Measurements from ENCODE around the gene DIO1.

The DIO1 gene

DNA sequence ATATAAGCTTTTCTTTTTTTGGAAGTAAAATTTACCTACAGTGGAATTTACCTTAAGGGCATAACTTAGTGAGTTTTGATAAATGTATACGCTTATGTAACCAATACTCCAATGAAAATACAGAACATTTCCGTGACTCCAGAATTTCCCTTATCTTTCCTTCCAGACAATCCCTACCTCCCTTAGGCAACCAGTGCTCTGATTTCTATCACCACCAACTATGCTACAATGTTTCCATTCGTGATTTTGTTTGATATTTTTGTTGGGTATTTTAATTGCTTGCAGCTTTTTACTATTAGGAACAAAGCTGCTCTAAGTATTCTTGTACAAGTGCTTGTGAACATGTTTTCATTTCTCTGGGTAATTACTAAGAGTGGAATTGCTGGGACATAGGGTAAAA is 36.9 kb downstream of the DIO1 start:
- H3K9me3 ChIP-seq (ENCODE audit: insufficient read depth, low read length): peaks cover 34% of the 10 kb centered on the region
- no peak for DNase-seq (ENCODE audit: low read depth, low spot score)
- H3K27me3 ChIP-seq (ENCODE audit: insufficient read depth, insufficient read length): no peaks in the 10 kb centered on the region
- TF ChIP-seq YY1 (IDR thresholded peaks at IDR 0.05; ENCODE audit: insufficient read depth, insufficient read length): no peak
- TF ChIP-seq SUZ12 (IDR thresholded peaks at IDR 0.05; ENCODE audit: extremely low read depth, insufficient read depth, insufficient read length): no peak
- TF ChIP-seq ZNF274 (IDR thresholded peaks at IDR 0.05; ENCODE audit: low read depth, low read length): no peak
- H3K9ac ChIP-seq (ENCODE audit: insufficient read length, low read depth): no peak overlapping the region
- no peaks in the 10 kb centered on the region for H3K4me1 ChIP-seq (ENCODE audit: insufficient read depth, insufficient read length)
- no peak overlapping the region for H3K4me3 ChIP-seq (ENCODE audit: insufficient read length, low read depth)
- H3K36me3 ChIP-seq (ENCODE audit: insufficient read depth, insufficient read length, low read length): peaks cover 38% of the 10 kb centered on the region

DNA sequence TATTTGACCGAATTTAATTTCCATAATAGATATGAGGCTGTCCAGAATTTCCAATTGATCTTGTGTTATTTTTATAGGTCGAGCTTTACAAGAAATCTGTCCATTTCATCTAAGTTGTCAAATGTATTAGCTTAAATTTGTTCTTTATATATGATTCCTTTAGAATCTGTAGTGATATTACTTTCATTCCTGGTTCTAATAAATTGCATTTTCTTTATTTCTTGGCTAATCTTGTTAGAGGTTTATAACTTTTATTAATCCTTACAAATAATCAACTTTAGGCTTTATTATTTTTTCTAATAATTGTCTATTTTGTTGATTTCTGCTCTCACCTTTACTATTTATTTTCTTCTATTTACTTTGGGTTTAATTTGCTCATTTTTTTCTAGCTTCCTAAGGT is 37.5 kb downstream of the DIO1 start:
- no peak overlapping the region for H3K9ac ChIP-seq (ENCODE audit: insufficient read length, low read depth)
- peaks cover 34% of the 10 kb centered on the region for H3K9me3 ChIP-seq (ENCODE audit: insufficient read depth, low read length)
- TF ChIP-seq YY1 (IDR thresholded peaks at IDR 0.05; ENCODE audit: insufficient read depth, insufficient read length) (no peak), SUZ12 (IDR thresholded peaks at IDR 0.05; ENCODE audit: extremely low read depth, insufficient read depth, insufficient read length) (no peak), ZNF274 (IDR thresholded peaks at IDR 0.05; ENCODE audit: low read depth, low read length) (no peak)
- H3K4me3 ChIP-seq (ENCODE audit: insufficient read length, low read depth): no peak overlapping the region
- no peaks in the 10 kb centered on the region for H3K27me3 ChIP-seq (ENCODE audit: insufficient read depth, insufficient read length)
- peaks cover 41% of the 10 kb centered on the region for H3K36me3 ChIP-seq (ENCODE audit: insufficient read depth, insufficient read length, low read length)
- DNase-seq (ENCODE audit: low read depth, low spot score): no peak
- H3K4me1 ChIP-seq (ENCODE audit: insufficient read depth, insufficient read length): no peaks in the 10 kb centered on the region

DNA sequence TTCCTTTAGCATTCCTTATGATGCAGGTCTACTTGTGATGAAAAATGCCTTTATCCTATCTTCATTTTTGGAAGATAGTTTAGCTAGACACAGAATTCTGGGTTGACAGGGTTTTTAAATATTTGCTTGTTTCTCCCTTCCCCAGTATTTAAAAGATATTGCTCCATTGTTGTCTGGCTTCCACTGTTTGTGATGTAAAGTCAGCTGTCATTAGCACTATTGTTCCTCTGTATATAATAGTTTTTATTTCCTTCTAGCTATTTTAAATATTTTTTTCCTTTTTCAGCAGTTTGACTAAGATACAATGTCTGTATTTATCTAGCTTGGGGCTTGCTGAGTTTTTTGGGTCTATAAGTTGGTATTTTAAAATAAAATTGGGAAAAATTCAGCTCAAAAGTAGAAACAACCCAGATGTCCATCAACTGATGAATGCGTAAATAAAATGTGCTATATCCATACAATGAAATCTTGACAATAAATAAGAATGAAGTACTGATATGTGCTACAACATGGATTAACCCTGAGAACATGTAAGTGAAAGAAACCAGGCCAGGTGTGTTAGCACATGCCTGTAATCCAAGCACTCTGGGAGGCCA is 40.3 kb downstream of the DIO1 start:
- no peak for DNase-seq (ENCODE audit: low read depth, low spot score)
- TF ChIP-seq ZNF274 (IDR thresholded peaks at IDR 0.05; ENCODE audit: low read depth, low read length) (no peak), YY1 (IDR thresholded peaks at IDR 0.05; ENCODE audit: insufficient read depth, insufficient read length) (no peak), SUZ12 (IDR thresholded peaks at IDR 0.05; ENCODE audit: extremely low read depth, insufficient read depth, insufficient read length) (no peak)
- no peak overlapping the region for H3K9ac ChIP-seq (ENCODE audit: insufficient read length, low read depth)
- H3K4me1 ChIP-seq (ENCODE audit: insufficient read depth, insufficient read length): no peaks in the 10 kb centered on the region
- no peaks in the 10 kb centered on the region for H3K27me3 ChIP-seq (ENCODE audit: insufficient read depth, insufficient read length)
- peaks cover 34% of the 10 kb centered on the region for H3K9me3 ChIP-seq (ENCODE audit: insufficient read depth, low read length)
- no peak overlapping the region for H3K4me3 ChIP-seq (ENCODE audit: insufficient read length, low read depth)
- peaks cover 29% of the 10 kb centered on the region for H3K36me3 ChIP-seq (ENCODE audit: insufficient read depth, insufficient read length, low read length)

DNA sequence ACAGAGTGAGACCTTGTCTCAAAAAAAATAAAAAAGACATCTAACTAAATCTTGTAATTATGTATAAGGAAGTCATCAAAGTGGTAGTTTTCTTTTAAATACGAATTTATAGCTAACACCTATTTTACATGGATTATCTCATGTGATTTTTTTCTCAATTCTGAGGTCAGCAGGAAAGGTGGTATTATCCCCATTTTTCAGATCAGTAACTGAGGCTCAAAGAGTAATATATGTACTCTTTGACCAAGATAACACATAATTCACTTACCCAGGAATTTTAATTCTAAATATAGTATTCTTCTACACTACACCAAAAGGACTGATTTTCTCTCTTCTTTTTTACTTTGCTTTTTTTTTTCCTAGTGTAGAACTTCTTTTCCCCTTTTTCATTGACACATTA is 42.4 kb downstream of the DIO1 start:
- no peaks in the 10 kb centered on the region for H3K4me1 ChIP-seq (ENCODE audit: insufficient read depth, insufficient read length)
- H3K9ac ChIP-seq (ENCODE audit: insufficient read length, low read depth): no peak overlapping the region
- no peaks in the 10 kb centered on the region for H3K27me3 ChIP-seq (ENCODE audit: insufficient read depth, insufficient read length)
- no peak for TF ChIP-seq ZNF274 (IDR thresholded peaks at IDR 0.05; ENCODE audit: low read depth, low read length)
- no peak for TF ChIP-seq SUZ12 (IDR thresholded peaks at IDR 0.05; ENCODE audit: extremely low read depth, insufficient read depth, insufficient read length)
- TF ChIP-seq YY1 (IDR thresholded peaks at IDR 0.05; ENCODE audit: insufficient read depth, insufficient read length): no peak
- H3K4me3 ChIP-seq (ENCODE audit: insufficient read length, low read depth): no peak overlapping the region
- DNase-seq (ENCODE audit: low read depth, low spot score): no peak
- H3K9me3 ChIP-seq (ENCODE audit: insufficient read depth, low read length): peaks cover 34% of the 10 kb centered on the region
- H3K36me3 ChIP-seq (ENCODE audit: insufficient read depth, insufficient read length, low read length): peaks cover 35% of the 10 kb centered on the region

DNA sequence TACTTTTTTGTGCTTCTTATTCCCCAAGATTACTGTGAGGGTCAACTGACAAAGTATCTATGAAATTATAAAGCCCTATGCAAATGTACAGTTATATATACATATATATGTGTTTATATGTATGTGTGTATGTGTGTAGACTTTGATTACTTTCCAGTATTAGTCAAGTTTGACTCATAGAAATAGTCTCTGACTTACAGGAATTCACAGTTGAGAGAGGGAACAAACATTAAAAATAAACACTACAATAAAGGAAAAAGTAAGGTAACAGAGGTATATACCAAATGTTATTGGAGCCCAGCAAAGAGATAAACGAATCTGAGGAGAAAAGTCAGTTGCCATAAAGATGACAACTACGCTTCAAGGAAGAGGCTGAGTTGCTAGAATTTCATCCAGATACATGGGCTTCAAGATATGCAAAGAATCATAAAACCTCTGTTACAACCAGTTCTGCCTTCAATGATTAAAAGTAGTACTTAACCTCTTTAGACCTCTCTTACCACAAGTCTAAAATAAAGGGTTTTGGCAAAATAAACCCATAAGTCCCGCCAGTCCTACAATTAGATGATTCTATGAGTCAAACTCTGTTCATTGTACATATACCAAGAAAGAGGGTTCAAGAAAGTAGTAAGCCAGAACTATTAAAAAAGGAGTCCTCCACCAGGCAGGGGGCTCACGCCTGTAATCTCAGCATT is 44.3 kb downstream of the DIO1 start:
- H3K36me3 ChIP-seq (ENCODE audit: insufficient read depth, insufficient read length, low read length): peaks cover 37% of the 10 kb centered on the region
- H3K27me3 ChIP-seq (ENCODE audit: insufficient read depth, insufficient read length): no peaks in the 10 kb centered on the region
- peaks cover 21% of the 10 kb centered on the region for H3K9me3 ChIP-seq (ENCODE audit: insufficient read depth, low read length)

DNA sequence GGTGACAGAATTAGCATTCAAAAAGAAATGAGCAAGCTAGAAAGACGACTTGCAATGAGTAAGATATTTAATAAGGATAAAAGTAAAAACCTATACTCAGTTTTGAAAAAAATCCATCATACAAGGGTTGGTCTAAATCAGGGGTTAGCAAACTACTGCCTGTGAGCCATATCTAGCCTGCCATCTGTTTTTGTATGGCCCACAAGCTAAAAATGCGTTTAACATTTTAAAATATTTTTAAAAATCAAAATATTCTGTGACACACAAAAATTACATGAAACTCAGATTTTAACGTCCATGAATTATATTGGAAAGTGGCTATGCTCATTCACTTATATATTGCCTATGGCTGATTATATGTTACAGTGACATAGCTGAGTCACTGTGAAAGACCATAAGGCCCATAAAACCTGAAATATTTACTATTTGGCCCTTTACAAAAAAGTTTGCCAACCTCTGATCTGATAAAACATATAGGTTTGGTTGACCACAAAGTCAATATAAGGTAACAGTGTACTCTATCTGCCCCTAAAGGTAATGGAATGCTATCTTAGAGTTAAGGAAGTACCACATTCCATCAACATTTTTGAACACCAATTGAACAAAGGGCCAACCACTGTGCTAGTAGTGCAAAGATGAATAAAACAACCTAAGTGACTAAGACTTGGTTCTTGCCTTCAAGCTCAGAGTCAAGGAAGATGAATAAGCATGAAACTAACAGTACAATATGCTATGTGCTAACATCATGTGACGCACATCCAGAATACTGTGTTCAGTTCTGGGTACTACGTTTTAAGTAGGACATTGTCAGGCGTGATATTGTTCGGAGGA is 48.4 kb downstream of the DIO1 start:
- DNase-seq (ENCODE audit: low read depth, low spot score): no peak
- no peak overlapping the region for H3K4me3 ChIP-seq (ENCODE audit: insufficient read length, low read depth)
- H3K27me3 ChIP-seq (ENCODE audit: insufficient read depth, insufficient read length): no peaks in the 10 kb centered on the region
- H3K9me3 ChIP-seq (ENCODE audit: insufficient read depth, low read length): no peaks in the 10 kb centered on the region
- H3K9ac ChIP-seq (ENCODE audit: insufficient read length, low read depth): no peak overlapping the region
- H3K4me1 ChIP-seq (ENCODE audit: insufficient read depth, insufficient read length): no peaks in the 10 kb centered on the region
- TF ChIP-seq ZNF274 (IDR thresholded peaks at IDR 0.05; ENCODE audit: low read depth, low read length) (no peak), SUZ12 (IDR thresholded peaks at IDR 0.05; ENCODE audit: extremely low read depth, insufficient read depth, insufficient read length) (no peak), YY1 (IDR thresholded peaks at IDR 0.05; ENCODE audit: insufficient read depth, insufficient read length) (no peak)
- peaks cover 29% of the 10 kb centered on the region for H3K36me3 ChIP-seq (ENCODE audit: insufficient read depth, insufficient read length, low read length)

More for the DNA sequence above, 44.3 kb downstream of the DIO1 start:
- no peak for DNase-seq (ENCODE audit: low read depth, low spot score)
- Histone ChIP-seq H3K4me1 (ENCODE audit: insufficient read depth, insufficient read length) (no peaks in the 10 kb centered on the region), H3K9ac (ENCODE audit: insufficient read length, low read depth) (no peak overlapping the region), H3K4me3 (ENCODE audit: insufficient read length, low read depth) (no peak overlapping the region)
- TF ChIP-seq SUZ12 (IDR thresholded peaks at IDR 0.05; ENCODE audit: extremely low read depth, insufficient read depth, insufficient read length) (no peak), YY1 (IDR thresholded peaks at IDR 0.05; ENCODE audit: insufficient read depth, insufficient read length) (no peak), ZNF274 (IDR thresholded peaks at IDR 0.05; ENCODE audit: low read depth, low read length) (no peak)

DNA sequence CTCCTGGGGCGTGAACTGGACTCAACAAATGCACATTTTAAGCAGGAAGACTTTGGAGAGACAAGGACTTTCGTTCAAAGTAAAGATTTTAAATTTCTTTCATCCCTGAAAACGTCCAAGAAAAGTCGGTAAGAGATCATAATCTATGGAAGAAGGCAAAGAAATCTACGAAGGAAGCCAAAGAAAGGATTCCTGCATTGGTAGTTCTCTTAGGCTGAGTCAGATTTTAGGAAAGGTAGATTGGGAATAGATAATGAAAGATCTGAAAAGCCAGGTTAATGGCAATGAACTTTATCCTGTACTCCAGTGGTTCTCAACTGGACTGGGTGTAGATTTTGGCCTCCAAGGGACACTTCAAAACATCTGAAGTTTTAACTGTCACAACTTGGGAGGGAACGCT is 49.1 kb downstream of the DIO1 start:
- H3K4me3 ChIP-seq (ENCODE audit: insufficient read length, low read depth): no peak overlapping the region

More for the DNA sequence above, 49.1 kb downstream of the DIO1 start:
- H3K4me1 ChIP-seq (ENCODE audit: insufficient read depth, insufficient read length): no peaks in the 10 kb centered on the region
- no peak overlapping the region for H3K9ac ChIP-seq (ENCODE audit: insufficient read length, low read depth)
- no peaks in the 10 kb centered on the region for H3K27me3 ChIP-seq (ENCODE audit: insufficient read depth, insufficient read length)
- H3K36me3 ChIP-seq (ENCODE audit: insufficient read depth, insufficient read length, low read length): peaks cover 28% of the 10 kb centered on the region
- no peaks in the 10 kb centered on the region for H3K9me3 ChIP-seq (ENCODE audit: insufficient read depth, low read length)
- no peak for DNase-seq (ENCODE audit: low read depth, low spot score)
- TF ChIP-seq SUZ12 (IDR thresholded peaks at IDR 0.05; ENCODE audit: extremely low read depth, insufficient read depth, insufficient read length): no peak
- no peak for TF ChIP-seq ZNF274 (IDR thresholded peaks at IDR 0.05; ENCODE audit: low read depth, low read length)
- TF ChIP-seq YY1 (IDR thresholded peaks at IDR 0.05; ENCODE audit: insufficient read depth, insufficient read length): no peak

Measured in NT2/D1 (cell line).